Activated CD4-positive, alpha-beta T cell treated with anti-CD3 and anti-CD28 coated beads for 1 hour (primary cell): ENCODE data around the gene BMP2K.
"Not testable (repeated sequence)": the region's sequence is repeated elsewhere in the genome, so short reads cannot be mapped to it uniquely, and the experiment has no call there.

Experiments
- DNase-seq: peaks from one replicate; pipeline ENCODE4 v3.0.0-alpha.2; 2020

BMP2K gene

DNA sequence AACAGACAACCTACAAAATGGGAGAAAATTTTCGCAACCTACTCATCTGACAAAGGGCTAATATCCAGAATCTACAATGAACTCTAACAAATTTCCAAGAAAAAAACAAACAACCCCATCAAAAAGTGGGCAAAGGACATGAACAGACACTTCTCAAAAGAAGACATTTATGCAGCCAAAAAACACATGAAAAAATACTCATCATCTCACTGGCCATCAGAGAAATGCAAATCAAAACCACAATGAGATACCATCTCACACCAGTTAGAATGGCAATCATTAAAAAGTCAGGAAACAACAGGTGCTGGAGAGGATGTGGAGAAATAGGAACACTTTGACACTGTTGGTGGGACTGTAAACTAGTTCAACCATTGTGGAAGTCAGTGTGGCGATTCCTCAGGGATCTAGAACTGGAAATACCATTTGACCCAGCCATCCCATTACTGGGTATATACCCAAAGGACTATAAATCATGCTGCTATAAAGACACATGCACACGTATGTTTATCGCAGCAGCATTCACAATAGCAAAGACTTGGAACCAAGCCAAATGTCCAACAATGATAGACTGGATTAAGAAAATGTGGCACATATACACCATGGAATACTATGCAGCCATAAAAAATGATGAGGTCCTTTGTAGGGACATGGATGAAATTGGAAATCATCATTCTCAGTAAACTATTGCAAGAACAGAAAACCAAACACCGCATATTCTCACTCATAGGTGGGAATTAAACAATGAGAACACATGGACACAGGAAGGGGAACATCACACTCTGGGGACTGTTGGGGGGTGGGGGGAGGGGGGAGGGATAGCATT is 19.7 kb downstream of the BMP2K start:
- not testable (repeated sequence) for DNase-seq

DNA sequence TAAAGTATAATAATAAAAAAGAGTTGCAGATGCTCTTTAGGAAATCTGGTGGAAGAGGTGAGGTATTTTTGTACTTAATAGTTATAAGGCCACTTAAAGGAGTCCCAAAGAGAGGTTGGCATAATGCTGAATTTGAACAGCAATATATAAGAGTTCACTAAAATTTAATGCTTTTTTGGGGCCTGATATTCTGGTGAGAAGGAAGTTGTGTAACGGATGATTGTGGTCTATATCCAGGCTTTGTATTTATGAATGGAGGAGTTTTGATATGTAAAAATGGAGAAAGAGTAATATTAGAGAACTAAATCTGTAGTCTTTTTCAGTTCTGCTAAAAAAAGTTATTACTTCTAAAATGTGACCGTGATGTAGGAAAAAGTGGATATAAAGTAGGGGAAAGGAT is 20.4 kb downstream of the BMP2K start:
- no peak for DNase-seq

DNA sequence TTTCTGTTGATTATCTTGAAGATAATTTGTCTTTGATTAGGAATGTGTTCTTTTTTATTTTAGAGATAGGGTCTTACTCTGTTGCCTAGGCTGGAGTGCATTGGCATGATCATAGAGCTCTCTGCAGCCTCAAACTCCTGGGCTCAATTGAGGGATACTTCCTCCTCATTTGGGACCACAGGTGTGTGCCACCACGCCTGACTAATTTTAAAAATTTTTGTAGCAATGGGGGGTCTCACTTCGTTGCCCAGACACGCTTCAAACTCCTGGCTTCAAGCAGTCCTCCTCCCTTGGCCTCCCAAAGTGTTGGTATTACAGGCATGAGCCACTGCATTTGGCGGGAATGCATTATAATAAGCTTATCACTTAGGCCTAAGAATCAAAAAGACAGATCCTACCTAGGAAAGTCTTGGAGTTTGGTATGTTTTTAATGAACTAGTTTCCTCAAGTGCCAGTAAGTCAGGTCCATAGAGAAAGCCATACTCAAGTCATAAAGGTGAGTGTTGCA is 21.7 kb downstream of the BMP2K start:
- no peak for DNase-seq

DNA sequence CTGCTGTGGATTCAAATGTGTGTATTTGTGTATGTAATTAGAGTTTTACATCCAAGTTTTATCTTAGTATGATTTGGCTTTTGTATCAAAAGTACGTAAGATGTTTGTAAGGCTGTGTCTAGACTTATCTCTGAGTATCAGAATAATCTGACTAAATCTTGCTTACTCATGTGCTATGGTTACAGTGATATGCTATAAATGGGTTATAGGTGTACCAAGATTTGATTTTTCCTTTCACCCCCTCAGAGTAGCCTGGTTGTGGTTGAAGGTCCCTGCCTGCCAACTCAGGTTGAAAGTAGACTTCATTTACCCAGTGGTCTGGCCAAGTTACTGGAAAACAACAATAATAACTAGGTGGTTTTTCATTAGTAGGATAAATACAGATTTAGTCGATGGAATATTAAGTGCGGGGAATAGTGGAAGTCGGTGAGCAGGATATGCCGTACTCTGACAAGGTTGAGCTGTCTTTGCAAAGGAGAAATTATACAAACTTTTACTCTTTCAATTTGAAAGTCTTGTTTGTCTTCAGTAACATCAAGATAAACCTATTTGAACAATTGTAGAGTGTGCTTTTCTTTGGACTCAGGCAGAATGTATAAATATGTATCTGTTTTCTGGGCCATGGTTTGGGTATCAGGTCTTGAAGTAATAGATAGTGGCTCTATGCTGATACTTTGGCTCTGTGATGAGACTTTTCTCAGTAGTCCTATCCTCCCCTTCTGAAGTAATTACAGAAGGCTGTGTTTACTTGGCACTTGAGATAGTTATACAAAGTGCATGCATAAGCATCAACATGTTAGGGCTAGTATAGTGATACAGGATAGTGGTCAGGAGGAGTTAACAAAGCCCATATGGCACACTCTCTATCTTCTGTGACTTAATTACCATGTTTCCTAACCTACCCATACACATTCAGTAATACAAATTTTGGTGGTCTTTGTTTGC is 23.7 kb downstream of the BMP2K start:
- DNase-seq: no peak

DNA sequence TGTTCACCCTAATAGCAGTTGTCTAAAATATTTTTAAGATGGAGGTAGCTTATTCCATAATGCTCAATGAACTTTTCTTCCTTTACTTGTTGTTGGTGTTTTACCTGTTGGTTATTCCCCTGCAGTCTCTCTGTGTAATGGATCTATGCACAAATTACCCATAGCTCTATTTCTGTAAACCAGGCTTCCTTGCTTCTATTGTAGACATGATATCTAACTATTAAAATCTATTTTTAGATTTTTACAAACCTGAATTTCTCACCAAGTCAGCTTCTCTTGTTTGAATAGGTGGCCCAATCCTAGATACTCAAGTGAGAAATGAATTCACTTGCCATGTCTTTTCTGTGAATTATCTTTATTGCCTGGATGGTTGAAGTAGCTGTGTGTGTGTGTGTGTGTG is 24.8 kb downstream of the BMP2K start:
- DNase-seq: no peak

DNA sequence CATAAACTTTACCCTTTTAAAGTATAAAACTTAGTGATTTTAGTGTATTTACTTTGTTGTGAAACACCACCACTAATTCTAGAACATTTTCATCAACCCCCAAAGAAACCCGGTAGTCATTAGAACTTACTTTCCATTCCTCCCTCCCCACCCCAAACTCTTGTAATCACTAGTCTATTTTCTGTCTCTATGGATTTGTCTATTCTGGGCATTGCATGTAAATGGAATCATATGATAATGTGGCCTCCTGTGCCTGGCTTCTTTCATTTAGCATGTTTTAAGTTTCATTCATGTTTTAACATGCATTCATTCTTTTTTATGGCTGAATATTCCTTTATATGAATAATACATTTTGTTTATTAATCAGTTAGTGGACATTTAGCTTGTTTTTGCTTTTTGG is 27.8 kb downstream of the BMP2K start:
- no peak for DNase-seq

DNA sequence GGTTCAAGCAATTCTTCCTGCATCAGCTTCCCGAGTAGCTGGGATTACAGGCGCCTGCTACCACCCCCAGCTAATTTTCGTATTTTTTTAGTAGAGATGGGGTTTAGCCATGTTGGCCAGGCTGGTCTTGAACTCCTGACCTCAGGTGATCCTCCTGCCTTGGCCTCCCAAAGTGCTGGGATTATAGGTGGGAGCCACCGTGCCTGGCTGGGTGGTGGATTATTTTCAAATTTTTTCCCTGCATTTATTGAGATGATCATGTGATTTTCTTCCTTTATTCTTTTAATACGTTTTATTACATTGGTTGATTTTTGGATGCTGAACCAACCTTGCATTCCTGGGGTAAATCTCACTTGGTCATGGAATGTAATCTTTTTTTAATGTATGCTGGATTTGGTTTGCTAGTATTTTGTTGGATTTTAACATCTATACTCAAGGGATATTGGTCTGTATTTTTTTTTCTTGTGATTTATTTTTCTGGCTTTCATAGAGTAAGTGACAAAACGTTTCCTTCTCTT is 30.9 kb downstream of the BMP2K start:
- DNase-seq: no peak

DNA sequence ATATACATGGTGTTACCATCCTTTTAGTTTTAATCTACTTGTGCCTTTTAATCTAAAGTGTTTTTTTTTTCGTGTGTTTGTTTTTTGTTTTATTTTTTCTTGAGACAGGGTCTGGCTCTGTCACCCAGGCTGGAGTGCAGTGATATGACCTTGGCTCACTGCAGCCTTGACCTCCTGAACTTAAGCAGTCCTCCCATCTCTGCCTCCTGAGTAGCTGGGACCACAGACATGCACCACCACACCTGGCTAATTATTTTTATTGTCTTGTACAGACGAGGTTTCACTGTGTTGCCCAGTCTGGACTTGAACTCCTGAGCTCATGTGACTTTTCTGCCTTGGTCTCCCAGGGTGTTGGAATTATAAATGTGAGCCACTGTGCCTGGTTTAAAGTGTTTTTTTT is 33.1 kb downstream of the BMP2K start:
- no peak for DNase-seq

DNA sequence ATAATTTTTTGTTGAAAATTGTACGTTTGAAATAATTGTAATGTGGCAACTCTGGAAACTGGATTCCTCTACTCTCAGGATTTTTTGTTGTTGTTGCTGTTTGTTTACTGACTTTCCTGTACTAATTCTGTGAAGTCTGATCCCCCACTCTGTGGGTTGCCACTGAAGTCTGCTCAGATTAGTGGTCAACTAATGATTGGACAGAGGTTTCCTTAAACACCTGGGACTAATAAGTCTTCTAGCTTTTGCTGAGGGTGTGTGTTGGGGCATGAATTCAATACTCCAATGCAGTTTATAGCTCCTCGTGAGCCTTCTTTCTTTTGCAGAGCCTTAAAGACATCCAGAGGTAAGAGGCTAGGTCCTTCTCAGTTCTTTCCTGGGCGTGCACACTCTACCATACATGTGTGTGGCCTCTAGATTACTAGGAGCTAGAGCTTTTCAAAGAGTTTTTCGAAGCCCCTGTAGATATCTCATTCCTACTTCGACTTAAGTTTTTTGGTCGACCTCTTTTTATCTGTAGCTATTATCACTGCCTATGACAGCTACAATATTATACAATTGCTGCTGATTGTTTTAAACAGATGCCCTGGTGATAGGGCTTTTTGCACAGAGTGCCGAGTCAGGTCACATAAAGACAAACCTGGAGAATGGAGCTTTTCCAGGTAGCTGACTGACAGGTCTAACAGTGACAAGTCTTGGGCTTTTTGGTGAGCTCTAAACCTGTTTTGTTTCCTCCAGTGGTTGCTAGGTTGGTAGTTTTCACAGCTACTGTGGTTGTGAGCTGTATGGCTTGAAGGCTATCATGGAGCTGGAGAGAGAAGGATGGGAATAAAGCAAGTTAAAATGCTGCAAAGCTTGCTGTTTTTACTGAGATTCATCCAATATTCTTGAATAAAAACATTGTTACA is 34.0 kb downstream of the BMP2K start:
- DNase-seq: no peak

DNA sequence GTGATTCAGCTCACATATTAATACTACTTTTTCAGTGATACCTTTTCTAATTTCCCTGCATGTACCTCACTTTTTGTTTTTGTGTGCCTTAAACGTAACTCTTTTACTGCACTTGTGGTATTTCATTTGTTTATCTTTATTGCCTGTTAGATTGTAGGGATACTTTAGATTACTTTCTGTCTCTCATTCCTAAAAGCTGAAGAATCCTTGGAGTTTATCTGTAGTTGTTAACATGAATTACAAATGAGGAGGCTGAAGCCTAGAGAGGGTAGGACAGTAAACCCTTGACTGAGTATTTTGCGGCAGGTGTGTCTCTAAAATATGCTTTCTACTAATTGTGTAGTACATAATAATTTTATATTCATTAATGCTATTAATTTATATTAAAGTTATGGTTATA is 34.9 kb downstream of the BMP2K start:
- DNase-seq: no peak

DNA sequence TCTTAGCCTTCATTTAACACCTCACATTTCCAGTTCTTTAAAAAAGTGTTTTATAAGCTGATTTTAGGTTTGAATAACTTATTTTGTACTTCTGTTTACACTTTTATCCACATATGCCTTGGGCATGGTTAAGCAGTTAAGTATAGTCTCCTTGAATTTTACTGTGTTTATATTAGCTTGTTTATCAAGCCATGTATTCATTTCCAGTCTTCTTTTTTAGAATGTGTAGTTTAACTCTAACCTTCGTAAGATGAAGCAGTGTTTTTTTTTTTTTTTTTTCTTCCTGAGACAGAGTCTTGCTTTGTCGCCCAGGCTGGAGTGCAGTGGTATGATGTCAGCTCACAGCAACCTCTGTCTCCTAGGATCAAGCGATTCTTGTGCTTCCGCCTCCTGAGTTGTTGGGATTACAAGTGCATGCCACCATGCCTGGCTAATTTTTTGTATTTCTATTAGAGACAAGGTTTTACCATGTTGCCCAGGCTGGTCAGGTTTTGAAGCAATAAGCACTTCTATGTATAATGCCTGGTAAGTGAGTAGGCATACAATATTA is 42.5 kb downstream of the BMP2K start:
- DNase-seq: no peak

DNA sequence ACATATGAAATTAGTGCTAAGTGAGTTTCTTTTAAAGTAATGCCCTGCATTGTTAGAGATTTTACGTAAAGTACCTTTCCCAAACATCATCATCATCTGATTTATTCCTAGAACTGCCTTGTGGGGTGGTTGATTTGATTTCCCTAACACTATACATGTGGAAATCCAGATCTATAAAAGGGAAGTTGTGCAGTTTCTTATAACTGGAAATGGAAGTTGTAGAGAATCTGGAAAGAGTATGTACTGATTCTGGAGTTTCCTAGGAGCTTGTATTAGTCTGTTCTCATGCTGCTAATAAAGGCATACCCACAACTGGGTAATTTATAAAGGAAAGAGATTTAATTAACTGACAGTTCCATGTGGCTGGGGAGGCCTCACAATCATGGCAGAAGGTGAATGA is 47.9 kb downstream of the BMP2K start:
- no peak for DNase-seq

DNA sequence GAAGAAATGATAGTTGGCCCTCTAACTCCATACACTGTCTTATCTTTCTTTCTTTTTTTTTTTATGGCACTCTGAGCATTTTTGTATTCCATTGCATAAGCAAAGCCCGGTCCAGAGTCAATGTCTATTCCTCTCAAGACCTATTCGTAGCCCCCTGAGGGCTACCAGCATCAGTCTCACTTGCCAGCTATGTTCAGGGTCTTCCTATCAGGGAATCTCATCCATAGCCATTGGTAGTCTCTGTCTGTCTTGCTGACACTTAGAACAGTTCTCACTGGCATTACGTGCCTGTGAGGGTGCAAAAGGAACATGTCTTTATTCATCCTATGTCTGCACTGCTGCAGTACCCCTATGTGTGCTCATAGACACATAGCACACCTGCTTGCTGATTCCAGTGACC is 51.0 kb downstream of the BMP2K start:
- DNase-seq: no peak

DNA sequence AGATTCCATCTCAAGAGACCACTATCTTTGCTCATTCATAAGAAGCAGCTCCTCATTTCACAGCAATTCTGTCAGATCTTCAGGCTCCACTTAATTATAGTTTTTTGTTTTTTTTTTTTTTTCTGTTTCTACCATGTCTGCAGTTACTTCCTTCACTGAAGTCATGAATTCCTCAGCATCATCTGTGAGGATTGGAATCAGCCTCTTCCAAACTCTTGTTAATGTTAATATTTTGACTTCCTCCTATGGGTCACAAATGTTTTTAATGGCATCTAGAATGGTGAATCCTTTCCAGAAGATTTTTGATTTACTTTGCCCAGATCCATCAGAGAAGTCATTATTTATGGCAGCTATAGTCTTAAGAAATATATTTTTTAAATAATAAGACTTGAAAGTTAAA is 53.1 kb downstream of the BMP2K start:
- DNase-seq: no peak

DNA sequence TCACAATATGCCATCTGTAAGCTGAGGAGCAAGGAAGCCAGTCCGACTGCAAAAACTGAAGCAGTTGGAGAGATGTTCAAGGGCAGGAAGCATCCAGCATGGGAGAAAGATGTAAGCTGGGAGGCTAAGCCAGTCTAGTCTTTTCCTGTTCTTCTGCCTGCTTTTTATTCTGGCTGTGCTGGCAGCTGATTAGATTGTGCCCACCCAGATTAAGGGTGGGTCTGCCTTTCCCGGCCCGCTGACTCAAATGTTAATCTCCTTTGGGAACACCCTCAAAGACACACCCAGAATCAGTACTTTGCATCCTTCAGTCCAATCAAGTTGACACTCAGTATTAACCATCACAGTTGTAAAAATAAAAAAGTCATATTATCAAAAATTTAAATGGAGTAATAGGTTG is 63.5 kb downstream of the BMP2K start:
- DNase-seq: not testable (repeated sequence)

DNA sequence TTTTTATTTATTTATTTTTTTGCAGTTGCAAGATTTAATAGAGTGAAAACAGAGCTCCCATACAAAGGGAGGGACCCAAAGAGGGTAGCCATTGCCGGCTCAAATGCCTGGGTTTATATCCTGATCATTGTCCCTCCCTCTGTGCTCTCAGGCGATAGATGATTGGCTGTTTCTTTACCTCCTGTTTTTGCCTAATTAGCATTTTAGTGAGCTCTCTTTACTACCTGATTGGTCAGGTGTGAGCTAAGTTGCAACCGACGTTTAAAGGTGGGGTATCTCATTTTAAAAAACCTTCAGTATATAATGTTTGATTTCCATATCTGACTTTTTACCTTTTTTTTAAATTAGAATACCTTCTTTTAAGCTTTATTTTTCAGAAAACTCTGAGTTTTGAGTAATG is 64.1 kb downstream of the BMP2K start:
- DNase-seq: not testable (repeated sequence)

DNA sequence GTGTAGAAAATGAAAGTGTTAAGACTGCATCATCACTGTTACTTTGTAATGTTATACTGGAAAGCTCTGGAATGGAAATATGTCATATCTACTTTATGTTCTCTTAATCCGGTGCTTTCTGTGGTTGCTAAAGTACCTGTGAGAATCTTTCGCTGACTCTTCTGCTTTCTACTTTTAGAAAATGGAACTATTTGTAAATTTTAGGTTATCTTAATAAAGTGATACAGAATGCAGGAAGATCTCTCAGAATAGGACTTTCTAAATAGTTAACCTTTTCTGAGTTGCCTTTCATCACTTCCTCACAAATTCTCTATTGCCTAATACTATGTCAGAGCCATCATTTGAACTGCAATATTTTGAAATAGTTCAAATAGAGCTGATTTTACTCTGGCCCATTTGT is 69.3 kb downstream of the BMP2K start:
- DNase-seq: no peak

DNA sequence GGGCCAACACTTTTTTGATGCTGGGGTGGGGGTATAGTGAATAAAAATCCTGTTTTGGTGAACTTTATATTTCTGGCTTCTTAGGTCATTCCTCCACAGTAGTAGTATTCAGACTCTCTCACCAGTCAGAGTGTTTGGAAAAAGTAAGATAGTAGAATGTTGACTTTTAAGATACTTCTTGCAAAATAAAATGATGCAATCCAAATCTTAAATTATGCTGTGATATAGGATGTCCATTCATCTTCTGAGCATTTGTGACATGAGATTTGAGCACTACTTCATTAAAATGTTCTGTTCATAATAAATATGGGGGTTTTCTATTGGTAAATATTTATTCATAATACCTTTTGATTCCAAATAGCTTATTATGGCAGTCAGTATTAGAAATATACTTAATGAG is 70.1 kb downstream of the BMP2K start:
- DNase-seq: no peak

DNA sequence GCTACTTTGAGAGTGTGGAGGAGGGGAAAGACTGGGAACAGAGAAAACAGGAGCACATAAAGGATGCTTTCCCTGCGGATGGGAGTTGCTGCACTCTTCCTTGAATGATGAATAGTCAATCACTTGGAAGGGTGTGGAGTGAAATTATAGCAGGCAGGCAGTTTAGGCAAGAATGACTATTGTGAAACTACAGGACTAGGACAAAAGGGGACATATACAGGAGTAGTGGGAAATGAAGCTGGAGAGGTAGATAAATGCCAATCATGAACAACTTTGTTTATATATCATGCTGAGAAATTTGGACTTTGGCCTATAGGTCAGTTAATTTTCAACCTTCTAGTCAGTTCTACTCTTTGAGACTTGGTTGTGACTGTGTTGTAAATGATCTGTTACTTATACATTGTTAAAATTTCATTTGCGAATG is 86.2 kb downstream of the BMP2K start:
- no peak for DNase-seq

DNA sequence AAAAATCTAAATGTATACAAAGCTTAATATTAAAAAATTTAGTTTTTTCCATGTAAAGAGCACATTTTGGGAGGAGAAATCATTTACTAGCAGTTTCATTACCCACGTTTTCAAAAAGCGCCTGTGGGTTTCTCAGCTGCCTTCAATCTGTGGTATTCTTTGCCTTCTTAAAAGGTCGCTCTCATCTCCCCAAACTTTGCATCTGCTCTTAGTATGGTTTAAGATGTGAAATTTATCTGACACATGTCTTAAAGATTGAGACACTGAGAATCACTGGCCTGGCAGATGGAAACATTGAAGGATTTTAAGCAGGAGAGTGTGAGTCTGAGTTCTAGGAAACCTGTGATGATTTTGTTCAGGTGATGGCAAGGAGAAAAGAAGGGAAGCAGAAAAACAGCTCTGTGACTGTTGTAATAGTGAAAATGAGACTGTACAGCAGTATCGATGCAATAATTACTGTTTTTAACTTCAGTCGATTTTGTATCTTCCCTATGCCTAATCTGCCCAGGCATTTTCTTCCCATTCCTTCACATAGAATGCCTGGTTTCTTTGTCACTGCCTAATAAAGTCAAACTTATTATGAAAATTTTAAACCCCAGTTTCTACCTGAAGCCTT is 87.2 kb downstream of the BMP2K start:
- no peak for DNase-seq

DNA sequence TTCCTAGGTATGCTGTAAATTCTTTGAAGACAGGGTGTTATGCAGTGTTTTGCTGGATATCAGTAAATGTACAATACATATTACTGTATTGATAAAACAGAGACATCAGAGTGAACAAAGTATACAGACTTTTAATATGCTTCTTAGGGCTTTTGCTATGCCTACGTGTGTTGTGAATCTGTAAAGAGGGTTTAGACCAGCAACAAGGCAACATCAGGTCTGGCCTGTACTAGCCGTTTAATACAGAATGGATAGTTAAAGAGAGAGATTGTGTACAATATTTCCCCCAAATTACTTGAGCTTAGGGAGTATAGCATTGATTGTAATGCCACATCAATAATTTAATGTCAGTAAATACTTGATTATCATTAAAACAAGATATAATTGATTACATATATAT is 87.8 kb downstream of the BMP2K start:
- no peak for DNase-seq
